Sigmoid colon (tissue), 4 donors: ENCODE data around the gene C10orf62.
"Not testable (repeated sequence)": the region's sequence is repeated elsewhere in the genome, so short reads cannot be mapped to it uniquely, and the experiment has no call there.

Experiments
- CTCF ChIP-seq, 4 experiments: fragments of 450-650 bp in 3 of 4; fragments of 200-600 bp in 1 of 4; IDR thresholded peaks; one replicate each; pipeline ENCODE4 v1.5.1; 2016 to 2019; ENCODE audit warnings: antibody characterized with exemption in 4 of 4, mild to moderate bottlenecking in 3 of 4, moderate library complexity in 2 of 4
- POLR2AphosphoS5 ChIP-seq, 4 donors: sonication (generic); formaldehyde crosslinking; IDR thresholded peaks; one replicate each; pipeline ENCODE4 v1.6.1; 2017; ENCODE audit warnings: antibody characterized with exemption in 4 of 4

GRCh38 chr10:97555541-97555940 lies 34.0 kb upstream of the C10orf62 start:
- not testable (repeated sequence) for TF ChIP-seq CTCF, POLR2AphosphoS5 (IDR thresholded peaks at IDR 0.05)
